Endodermal cell (in vitro differentiated cells): ENCODE results near the gene ICA1. TPM values are rescaled to one million over a fixed set of nuclear protein-coding genes. Genes with fewer than 3 reads are reported as not detected.

Experiments
- DNase-seq: peaks from one replicate; pipeline ENCODE4 v3.0.0-alpha.2; 2017
- H3K27ac ChIP-seq: 2 replicates; pipeline ENCODE4 v1.5.1; 2013; ENCODE audit warnings: mild to moderate bottlenecking, low read depth, low read length, moderate library complexity
- H3K27me3 ChIP-seq: 2 replicates; pipeline ENCODE4 v1.6.1; 2013; ENCODE audit warnings: mild to moderate bottlenecking, low read length, moderate library complexity; ENCODE audit not compliant: insufficient read depth, control insufficient read depth, poor library complexity, severe bottlenecking
- H3K36me3 ChIP-seq: 2 replicates; pipeline ENCODE4 v1.7.0; 2013; ENCODE audit warnings: mild to moderate bottlenecking, low read length, moderate library complexity; ENCODE audit not compliant: control insufficient read depth, insufficient read depth
- H3K4me1 ChIP-seq: one replicate; pipeline ENCODE4 v1.7.0; 2013; ENCODE audit warnings: low read length; ENCODE audit not compliant: control insufficient read depth, insufficient read depth
- H3K4me3 ChIP-seq: 2 replicates; pipeline ENCODE4 v1.5.1; 2013; ENCODE audit warnings: mild to moderate bottlenecking, low read length, moderate library complexity
- H3K9ac ChIP-seq: 2 replicates; pipeline ENCODE4 v1.6.1; 2013; ENCODE audit warnings: mild to moderate bottlenecking, low read length, moderate library complexity; ENCODE audit not compliant: poor library complexity, severe bottlenecking; ENCODE audit errors: extremely low read depth
- H3K9me3 ChIP-seq: 2 replicates; pipeline ENCODE4 v1.6.1; 2013; ENCODE audit warnings: mild to moderate bottlenecking, low read length, moderate library complexity; ENCODE audit not compliant: control insufficient read depth
- H3K27ac Mint-ChIP-seq: 2 replicates; pipeline ENCODE4 v1.8.0; 2020; ENCODE audit warnings: mixed read lengths
- H3K27me3 Mint-ChIP-seq: 2 replicates; pipeline ENCODE4 v1.8.0; 2021; ENCODE audit warnings: mild to moderate bottlenecking, mixed read lengths; ENCODE audit not compliant: insufficient read depth
- H3K36me3 Mint-ChIP-seq: 2 replicates; pipeline ENCODE4 v1.8.0; 2020; ENCODE audit warnings: low read depth, mixed read lengths
- H3K4me1 Mint-ChIP-seq: 2 replicates; pipeline ENCODE4 v1.8.0; 2020; ENCODE audit warnings: mixed read lengths
- H3K4me3 Mint-ChIP-seq: 2 replicates; pipeline ENCODE4 v1.8.0; 2020; ENCODE audit warnings: mild to moderate bottlenecking, moderate library complexity, mixed read lengths
- H3K9me3 Mint-ChIP-seq: 2 replicates; pipeline ENCODE4 v1.8.0; 2020; ENCODE audit warnings: mild to moderate bottlenecking, mixed read lengths
- CTCF ChIP-seq: fragments of 200-600 bp; sonication (generic); conservative IDR thresholded peaks from 2 replicates; pipeline ENCODE4 v1.5.0; 2021; ENCODE audit warnings: antibody characterized with exemption, mild to moderate bottlenecking
- WGBS, 2 experiments: methylation state at CpG; one replicate each; pipeline versions ENCODE4 v1.1.5 to v1.1.7; 2013; ENCODE audit warnings: missing lambda C conversion rate in 2 of 2, mixed read lengths in 1 of 2; ENCODE audit not compliant: insufficient coverage in 1 of 2, insufficient read length in 1 of 2; 5-methylcytosine and 5-hydroxymethylcytosine counted together
- total RNA-seq, 2 donors: library from RNA; stranded (reverse); fragmentation: NEBNext Ultra II Directional in 1 of 2; extraction: Animal tissue kit (Norgen Biotek cat#: 25700) in 1 of 2; gene quantifications; 2 replicates in 1 of 2; 3 replicates in 1 of 2; pipeline ENCODE4 v1.2.1, GENCODE V29; 2021

Gene ICA1
- total RNA-seq, 2 donors from 2014 or later, result 25.0 to 50.2 TPM

- no peak for TF ChIP-seq CTCF
- Mint-ChIP-seq H3K27ac (no peak overlapping the region), H3K4me1 (peaks cover 14% of the 10 kb centered on the region), H3K4me3 (no peak overlapping the region), H3K27me3 (peaks cover 18% of the 10 kb centered on the region), H3K36me3 (no peaks in the 10 kb centered on the region), H3K9me3 (no peaks in the 10 kb centered on the region)
- no peaks in the 10 kb centered on the region for H3K4me1 ChIP-seq
- H3K27ac ChIP-seq, result no peak overlapping the region
- no peaks in the 10 kb centered on the region for H3K9me3 ChIP-seq
- no peak overlapping the region for H3K9ac ChIP-seq
- no peaks in the 10 kb centered on the region for H3K36me3 ChIP-seq
- peaks cover 19% of the 10 kb centered on the region for H3K27me3 ChIP-seq
- WGBS, 2 experiments, result 92 to 98% methylated on average over 3 to 4 of the region's 4 CpGs
- no peak for DNase-seq
- H3K4me3 ChIP-seq, result no peak overlapping the region
Observed at GRCh38 chr7:8258166-8258565, 3.8 kb downstream of the ICA1 start.

GRCh38 chr7:8255680-8256655 is 6.0 kb downstream of the ICA1 start:
- Mint-ChIP-seq H3K27me3 (peaks cover 13% of the 10 kb centered on the region), H3K4me1 (peaks cover 12% of the 10 kb centered on the region), H3K4me3 (no peak overlapping the region), H3K36me3 (no peaks in the 10 kb centered on the region), H3K9me3 (no peaks in the 10 kb centered on the region), H3K27ac (no peak overlapping the region)
- no peak for DNase-seq
- no peaks in the 10 kb centered on the region for H3K36me3 ChIP-seq
- no peak overlapping the region for H3K9ac ChIP-seq
- no peaks in the 10 kb centered on the region for H3K4me1 ChIP-seq
- no peak for TF ChIP-seq CTCF
- 89 to 95% methylated on average over 6 of the region's 6 CpGs for WGBS, 2 experiments
- H3K9me3 ChIP-seq, result no peaks in the 10 kb centered on the region
- H3K27me3 ChIP-seq, result peaks cover 6% of the 10 kb centered on the region
- H3K4me3 ChIP-seq, result no peak overlapping the region
- H3K27ac ChIP-seq, result no peak overlapping the region

GRCh38 chr7:8254667-8255066 is 7.3 kb downstream of the ICA1 start:
- Mint-ChIP-seq H3K27me3 (peaks cover 2% of the 10 kb centered on the region), H3K9me3 (no peaks in the 10 kb centered on the region), H3K27ac (no peak overlapping the region), H3K4me3 (no peak overlapping the region), H3K4me1 (peaks cover 9% of the 10 kb centered on the region), H3K36me3 (no peaks in the 10 kb centered on the region)
- H3K4me1 ChIP-seq, result no peaks in the 10 kb centered on the region
- TF ChIP-seq CTCF, result no peak
- DNase-seq, result no peak
- WGBS, 2 experiments, result 95 to 100% methylated on average over 3 of the region's 3 CpGs
- H3K4me3 ChIP-seq, result no peak overlapping the region
- no peaks in the 10 kb centered on the region for H3K9me3 ChIP-seq
- H3K36me3 ChIP-seq, result no peaks in the 10 kb centered on the region
- H3K27ac ChIP-seq, result no peak overlapping the region
- H3K27me3 ChIP-seq, result no peaks in the 10 kb centered on the region
- H3K9ac ChIP-seq, result no peak overlapping the region
